Stimulated activated CD8-positive, alpha-beta memory T cell treated with anti-CD3 and anti-CD28 coated beads, Interleukin-12 subunit alpha, Interleukin-12 subunit beta, amount 100 ng/mL, for 4 hours (primary cell): Measurements from ENCODE around the gene S1PR4.

Experiments
- DNase-seq: peaks from one replicate; pipeline ENCODE4 v3.0.0-alpha.2; 2020; ENCODE audit warnings: low read depth

Gene S1PR4, protein sequence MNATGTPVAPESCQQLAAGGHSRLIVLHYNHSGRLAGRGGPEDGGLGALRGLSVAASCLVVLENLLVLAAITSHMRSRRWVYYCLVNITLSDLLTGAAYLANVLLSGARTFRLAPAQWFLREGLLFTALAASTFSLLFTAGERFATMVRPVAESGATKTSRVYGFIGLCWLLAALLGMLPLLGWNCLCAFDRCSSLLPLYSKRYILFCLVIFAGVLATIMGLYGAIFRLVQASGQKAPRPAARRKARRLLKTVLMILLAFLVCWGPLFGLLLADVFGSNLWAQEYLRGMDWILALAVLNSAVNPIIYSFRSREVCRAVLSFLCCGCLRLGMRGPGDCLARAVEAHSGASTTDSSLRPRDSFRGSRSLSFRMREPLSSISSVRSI

DNA sequence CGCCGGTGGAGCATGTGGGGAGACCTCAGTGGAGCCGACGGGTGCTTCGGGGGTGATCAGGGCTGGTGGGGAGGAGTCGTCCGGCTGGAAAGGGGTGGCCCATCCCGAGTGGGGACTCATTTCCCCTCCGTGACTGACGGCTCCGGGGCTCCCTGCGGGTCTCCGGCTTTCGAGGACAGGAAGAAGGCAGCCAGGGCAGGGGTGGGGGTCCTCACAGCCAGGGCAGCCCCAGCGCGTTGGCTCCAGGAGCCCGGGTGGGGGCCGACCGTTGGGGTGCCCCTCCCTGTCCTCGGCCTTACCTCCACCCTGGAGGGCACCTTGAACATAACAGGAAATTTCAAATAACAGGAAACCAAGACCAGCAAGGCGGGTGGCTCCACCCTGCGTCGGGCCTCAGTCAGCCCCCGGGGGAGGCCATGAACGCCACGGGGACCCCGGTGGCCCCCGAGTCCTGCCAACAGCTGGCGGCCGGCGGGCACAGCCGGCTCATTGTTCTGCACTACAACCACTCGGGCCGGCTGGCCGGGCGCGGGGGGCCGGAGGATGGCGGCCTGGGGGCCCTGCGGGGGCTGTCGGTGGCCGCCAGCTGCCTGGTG, at the start of gene S1PR4:
TSS of gene S1PR4 (plus strand) at position 393 of the 596 bp plus-strand sequence. CDS start at position 417, 24 bp downstream.
- peak; percentile 35 for DNase-seq

DNA sequence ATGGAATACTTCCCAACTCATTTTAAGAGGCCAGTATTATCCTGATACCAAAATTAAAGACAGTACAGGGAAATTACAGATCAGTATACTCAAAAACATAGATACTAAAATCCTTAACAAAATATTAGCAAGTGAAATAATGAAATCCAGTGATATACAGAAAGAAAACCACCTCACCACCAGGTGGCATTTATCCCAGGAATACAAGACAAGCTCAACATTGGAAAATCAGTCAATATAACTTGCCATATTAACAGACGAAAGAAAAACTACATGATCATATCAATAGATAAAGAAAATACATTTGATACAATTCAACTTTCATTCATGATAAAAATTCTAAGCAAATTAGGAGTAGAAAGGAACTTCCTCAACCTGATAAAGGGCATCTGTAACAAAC, 49.5 kb upstream of the S1PR4 start:
- DNase-seq: no peak

DNA sequence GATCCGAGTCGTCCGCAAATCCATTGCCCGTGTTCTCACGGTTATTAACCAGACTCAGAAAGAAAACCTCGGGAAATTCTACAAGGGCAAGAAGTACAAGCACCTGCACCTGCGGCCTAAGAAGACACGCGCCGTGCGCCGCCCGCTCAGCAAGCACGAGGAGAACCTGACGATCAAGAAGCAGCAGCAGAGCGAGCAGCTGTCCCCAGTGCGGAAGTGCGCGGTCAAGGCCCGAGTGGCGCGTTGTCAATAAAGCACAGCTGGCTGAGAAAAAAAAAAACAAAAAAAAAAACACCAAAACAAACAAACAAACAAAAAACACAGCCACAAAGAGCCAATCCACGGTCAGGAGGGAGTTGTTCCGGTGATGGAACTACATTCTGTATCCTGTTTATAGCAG, 47.4 kb upstream of the S1PR4 start:
- no peak for DNase-seq

DNA sequence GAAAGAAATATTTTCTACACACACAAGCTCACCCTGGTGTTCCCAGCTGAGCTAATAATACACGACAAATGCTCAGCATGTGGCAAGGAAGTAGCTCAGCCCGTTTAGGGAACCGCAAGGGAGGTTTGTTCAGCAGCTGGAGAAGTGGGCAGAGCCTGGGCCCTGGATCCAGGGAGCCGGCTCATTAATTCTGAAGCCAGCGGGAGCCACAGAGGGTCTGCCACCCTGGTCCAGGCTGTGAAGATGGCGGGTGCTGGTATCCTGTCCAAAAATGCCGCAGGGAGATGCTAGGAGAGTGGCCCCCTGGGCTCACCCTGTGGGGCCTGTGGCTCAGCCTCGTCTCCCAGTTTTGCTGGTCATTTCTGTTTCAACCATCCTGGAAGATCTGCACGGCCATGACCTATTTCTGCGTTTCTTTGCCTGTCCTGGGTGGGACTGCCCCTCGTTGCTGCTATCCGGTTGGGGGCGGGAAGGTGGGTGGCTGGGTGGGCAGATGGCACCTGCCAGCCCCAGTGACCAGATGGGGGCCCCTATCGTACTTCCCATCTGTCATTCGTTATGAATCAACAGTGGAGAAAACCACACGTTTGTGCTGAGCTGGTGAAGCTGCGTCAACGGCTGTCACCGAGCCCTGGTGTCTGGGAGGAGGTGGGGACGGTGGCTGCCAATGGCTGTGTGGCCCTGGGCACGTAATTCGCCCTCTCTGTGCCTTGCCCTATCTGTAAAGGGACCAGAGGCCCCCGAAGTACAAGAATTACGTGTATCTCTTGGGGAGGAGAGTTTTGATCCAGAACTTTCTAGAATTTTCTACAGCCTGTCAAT, 45.4 kb upstream of the S1PR4 start:
- DNase-seq: peak; percentile 64

DNA sequence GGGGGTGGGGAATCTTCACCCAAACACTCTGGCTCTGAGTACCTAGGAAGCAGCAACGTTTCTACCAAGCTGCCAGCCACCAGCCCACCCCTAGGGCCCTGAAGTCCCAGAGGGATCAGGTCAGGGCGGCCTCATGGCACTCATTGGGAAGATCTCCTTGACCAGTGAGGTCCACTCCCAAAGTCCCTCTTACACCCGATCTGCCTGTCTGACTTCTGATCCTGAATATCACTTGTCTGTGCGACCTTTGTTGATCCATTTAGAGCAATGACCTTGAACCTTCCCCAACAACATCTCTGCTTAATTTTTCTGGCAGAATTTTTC, 44.8 kb upstream of the S1PR4 start:
- DNase-seq: no peak

DNA sequence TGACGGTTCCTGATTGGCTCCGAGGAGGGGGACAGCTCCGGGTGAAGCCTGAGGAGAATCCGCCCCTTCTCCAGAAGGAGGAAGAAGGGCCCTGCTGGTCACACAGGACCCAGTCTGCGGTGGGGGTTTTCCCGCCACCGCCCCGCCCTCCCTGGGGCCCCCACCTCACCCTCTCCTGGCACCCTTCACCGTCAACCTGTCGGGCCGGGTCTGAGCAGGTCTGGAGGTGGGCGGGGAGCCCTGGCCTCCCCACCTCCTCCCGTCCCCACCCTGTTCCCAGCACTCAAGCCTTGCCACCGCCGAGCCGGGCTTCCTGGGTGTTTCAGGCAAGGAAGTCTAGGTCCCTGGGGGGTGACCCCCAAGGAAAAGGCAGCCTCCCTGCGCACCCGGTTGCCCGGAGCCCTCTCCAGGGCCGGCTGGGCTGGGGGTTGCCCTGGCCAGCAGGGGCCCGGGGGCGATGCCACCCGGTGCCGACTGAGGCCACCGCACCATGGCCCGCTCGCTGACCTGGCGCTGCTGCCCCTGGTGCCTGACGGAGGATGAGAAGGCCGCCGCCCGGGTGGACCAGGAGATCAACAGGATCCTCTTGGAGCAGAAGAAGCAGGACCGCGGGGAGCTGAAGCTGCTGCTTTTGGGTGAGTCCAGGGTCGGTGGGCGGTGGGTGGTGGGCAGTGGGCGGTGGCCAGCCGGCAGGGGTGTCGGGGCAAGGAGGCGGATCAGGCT, 42.4 kb upstream of the S1PR4 start, which contains the start of gene GNA15:
TSS of gene GNA15 (plus strand) at position 73 of the 723 bp plus-strand sequence. CDS start at position 491, 418 bp downstream.
- DNase-seq: no peak

DNA sequence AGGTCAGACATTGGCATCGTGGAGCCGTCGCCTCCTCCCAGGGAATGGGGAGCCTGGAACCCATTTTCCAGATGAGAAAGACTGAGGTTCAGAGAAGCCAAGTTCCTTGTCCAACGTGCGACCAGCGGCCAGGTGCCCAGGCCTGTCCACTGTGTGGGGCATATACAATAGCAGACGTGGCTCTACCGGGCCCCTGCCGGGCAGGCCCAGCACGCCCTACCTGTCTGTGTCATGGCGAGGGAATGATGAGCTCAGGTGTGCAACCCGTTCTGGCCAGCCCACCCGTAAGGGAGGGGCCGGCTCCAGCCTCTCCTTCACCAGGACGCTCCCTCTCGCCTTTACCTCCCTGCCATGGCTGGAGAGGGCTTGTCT, 41.9 kb upstream of the S1PR4 start:
- DNase-seq: no peak

DNA sequence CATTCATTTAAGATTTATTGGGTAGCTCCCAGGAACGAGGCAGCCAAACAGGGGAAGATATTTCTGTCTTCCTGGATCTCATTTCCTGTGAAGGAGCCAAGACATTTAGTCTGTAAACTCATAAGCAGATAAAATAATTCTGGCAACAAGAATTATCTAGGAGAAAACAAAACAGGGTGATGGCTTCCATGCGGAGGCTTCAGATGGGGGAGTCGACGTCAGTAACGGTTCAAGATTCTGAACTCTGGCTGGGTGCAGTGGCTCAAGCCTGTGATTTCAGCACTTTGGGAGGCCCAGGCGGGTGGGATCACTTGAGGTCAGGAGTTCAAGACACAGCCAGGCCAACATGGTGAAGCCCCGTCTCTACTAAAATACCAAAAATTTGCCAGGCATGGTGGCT, 41.5 kb upstream of the S1PR4 start:
- no peak for DNase-seq

DNA sequence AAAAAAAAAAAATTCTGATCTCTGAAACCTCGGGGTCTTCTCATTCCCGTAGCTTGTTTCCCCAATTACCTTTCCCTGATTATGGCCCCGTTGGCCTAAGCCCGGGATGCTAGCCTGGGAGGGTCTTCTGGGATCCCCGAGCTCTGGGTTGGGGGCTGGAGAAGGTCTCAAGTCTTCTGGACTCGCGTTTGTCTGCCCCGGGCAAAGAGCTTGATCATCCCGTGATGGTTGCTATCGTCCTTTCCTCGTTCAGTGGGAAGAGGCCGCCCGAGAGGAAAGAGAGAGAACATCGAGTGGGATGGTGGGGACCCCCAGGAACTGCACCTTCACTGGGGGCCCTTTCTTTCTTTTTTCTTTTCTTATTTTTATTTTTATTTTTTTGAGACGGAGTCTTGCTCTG, 40.3 kb upstream of the S1PR4 start:
- no peak for DNase-seq

DNA sequence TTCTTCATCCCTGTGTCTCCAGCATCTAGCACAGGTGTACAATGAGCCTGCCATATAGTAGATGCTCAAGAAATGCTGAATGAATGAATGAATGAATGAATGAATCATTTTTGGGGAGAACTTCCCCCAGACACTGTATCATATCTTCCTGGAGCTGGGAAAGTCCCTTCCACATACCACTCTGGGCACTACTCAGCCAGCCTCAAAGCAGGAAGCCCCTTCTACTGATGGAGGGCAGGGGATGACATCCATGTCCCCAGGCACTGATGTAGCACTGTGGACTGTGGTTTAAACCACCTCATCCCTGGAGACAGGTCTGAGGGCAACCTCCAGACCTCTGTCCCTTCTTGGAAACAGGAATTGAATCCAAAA, 37.9 kb upstream of the S1PR4 start:
- DNase-seq: no peak

DNA sequence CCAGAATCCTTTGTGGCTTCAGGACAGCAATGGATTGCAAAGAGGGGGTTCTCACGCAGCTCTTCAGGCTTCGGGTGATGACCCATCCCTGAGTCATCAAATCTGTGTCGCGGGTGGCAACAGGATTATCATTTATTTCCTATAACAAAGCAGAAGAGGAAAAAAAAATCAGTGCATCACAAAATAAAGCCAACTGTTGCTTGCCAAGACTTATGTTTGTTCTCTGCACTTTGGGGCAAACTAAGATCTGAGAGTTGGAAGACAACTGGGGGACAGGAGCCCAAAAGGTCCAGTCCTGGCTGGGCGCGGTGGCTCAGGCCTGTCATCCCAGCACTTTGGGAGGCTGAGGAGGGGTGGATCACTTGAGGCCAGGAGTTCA, 36.3 kb upstream of the S1PR4 start:
- no peak for DNase-seq

DNA sequence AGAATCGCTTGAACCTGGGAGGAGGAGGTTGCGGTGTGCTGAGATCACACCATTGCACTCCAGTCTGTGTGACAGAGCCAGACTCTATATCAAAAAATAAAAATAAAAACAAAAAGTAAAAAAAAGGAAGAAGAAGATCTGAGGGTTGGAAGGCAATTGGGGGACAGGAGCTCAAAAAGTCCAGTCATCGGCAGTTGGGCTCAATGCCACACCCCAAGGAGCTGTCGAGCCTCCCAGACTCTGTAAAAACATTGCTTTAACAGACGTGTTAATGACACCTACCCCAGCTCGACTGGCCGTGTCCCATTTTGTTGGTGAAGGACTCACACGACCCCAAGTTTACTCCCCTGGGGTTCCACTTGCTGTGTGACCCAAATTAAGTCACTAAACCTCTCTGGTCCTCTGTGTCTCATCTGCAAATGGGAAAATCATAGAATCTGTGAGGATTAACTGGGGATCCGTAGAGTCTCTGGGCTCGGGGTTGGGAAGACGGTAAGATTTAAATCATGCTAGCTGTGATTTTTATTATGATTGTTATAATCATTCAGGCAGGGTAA, 35.7 kb upstream of the S1PR4 start:
- no peak for DNase-seq

DNA sequence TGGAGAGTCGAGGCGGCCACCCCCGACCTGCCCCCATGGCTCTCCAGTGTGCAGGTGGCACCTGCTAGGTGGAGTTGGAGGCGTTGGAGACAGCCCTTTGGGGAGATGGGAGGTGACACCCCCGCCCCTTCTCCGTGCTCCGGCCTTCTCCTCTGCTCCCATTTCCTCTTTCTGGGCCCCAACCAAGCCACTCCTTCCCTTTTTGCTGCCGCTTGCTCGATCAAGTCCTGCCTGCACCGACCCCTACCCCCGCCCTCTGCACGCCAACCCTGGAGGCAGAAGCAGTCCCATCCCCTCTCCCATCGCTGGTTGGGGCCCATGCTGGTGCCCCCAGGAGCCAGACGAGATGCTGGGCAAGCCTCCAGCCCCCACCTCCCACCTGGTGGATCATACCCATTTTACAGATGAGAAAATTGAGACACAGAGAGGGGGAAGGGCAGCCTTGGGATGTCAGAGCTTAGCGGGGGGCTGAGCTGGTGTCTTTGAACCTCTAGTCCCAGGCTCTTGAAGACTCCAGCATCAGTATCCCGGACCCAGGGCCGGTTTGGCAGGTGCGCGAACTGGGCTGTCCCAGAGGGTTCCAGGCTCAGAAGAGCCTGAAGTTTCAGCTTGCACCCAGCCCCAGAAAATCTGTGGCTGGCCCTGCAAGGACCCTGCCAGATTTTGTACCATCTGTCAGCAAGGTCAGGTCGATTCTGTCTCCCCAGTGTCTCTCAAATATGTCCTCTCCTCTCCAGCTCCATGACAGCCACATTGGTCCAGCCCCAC, 32.5 kb upstream of the S1PR4 start:
- no peak for DNase-seq

DNA sequence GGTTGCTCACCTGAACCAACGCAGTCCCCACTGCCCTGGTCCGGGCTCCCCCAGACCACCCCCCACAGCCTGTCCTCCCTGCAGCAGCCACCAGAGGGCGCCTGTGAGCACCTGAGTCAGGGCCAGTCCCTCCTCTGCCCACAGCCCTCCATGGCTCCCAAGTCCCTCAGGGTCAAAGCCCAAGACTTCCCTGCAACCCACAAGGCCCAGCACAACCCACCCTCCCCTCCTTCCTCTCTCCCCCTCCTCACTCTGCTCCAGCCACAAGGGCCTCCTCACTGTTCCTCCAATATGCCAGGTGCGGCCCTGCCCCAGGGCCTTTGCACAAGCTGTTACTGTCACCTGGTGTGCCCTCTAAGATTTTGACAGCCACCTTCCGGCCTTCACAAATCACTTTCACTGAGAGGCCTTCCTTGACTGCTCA, 31.9 kb upstream of the S1PR4 start:
- no peak for DNase-seq

DNA sequence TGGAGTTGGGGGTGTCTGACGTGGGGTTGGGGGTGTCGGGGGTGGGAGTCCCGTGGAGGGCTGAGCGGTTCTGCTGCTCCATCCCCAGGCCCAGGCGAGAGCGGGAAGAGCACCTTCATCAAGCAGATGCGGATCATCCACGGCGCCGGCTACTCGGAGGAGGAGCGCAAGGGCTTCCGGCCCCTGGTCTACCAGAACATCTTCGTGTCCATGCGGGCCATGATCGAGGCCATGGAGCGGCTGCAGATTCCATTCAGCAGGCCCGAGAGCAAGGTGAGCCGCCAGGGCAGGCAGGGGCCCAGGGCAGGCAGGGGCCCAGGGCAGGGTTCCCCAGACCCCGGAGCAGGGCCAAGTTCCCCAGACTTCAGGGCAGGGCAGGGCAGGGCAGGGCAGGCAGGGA, 30.1 kb upstream of the S1PR4 start:
- DNase-seq: no peak

DNA sequence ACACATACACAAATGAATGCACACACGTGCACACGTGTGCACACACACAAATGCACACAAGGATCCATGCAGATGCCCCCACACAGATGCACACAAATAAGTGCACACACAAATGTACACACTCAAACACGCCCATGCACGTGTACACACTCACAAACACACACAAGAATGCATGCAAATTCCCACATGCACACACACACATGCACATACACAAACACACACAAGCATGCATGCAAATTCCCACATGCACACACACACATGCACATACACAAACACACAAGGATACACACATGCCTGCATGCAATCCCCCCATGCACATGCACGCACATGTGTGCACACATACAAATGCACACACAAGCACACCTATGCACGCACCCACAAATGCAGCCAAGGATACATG, 29.5 kb upstream of the S1PR4 start:
- no peak for DNase-seq

DNA sequence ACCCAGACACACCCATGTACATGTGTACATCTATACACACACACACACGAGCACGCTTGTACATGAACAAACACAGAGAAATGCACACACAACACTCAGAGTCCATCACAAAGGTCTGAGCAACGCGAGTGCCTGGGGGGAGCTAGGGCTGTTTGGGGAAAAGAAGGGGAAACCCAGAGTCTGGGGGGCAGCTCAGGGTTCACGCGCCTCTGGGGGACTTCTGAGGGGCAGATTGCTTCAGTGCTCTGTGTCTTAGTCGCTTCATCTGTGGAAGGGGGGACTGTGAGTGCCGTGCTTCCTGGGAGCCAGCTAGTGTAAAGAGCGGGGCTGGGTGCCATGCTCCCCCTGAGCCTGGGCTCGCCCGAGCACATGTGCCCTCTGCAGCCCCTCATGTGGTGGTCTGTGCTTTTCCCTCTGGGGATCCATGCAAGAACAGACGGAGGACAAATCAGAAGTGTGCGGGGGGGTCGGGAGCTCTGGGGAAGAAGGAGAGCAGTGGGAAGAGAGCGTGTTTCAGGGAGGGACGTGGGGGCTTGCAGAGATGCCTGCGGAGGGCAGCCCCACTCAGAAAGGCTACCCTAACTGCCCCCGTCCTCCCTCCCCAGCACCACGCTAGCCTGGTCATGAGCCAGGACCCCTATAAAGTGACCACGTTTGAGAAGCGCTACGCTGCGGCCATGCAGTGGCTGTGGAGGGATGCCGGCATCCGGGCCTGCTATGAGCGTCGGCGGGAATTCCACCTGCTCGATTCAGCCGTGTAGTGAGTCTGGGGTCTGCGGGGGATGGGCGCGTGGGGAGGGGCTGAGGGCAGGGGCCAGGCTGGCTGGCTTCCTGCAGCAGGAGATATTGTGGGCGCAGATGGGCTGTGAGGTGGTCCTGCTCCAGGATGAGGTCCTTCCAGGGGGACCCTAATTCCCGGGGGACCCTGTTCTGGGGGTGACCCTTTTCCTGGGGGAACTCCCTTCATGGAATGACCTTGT, 28.8 kb upstream of the S1PR4 start:
- no peak for DNase-seq

DNA sequence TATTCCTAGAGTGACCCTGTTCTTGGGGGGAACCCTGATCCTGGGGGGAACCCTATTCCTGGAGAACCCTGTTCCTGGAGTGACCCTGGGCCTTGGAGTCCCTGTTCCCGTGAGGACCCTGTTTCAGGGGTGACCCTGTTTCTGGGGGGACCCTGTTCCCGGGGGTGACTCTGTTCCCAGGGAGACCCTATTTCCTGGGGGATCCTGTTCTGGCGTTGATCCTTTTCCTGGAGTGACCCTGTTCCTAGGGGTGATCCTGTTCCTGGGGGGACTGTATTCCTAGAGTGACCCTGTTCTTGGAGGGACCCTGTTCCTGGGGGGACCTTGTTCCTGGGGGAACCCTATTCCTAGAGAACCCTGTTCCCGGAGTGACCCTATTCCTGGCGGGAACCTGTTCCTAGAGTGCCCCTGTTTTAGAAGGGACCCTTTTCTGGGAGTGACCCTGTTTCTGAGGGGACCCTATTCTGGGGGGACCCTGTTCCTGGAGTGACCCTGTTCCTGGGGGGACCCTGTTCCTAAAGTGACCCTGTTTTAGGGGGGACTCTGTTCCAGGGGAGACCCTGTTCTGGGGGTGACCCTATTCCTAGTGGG, 27.7 kb upstream of the S1PR4 start:
- DNase-seq: no peak

DNA sequence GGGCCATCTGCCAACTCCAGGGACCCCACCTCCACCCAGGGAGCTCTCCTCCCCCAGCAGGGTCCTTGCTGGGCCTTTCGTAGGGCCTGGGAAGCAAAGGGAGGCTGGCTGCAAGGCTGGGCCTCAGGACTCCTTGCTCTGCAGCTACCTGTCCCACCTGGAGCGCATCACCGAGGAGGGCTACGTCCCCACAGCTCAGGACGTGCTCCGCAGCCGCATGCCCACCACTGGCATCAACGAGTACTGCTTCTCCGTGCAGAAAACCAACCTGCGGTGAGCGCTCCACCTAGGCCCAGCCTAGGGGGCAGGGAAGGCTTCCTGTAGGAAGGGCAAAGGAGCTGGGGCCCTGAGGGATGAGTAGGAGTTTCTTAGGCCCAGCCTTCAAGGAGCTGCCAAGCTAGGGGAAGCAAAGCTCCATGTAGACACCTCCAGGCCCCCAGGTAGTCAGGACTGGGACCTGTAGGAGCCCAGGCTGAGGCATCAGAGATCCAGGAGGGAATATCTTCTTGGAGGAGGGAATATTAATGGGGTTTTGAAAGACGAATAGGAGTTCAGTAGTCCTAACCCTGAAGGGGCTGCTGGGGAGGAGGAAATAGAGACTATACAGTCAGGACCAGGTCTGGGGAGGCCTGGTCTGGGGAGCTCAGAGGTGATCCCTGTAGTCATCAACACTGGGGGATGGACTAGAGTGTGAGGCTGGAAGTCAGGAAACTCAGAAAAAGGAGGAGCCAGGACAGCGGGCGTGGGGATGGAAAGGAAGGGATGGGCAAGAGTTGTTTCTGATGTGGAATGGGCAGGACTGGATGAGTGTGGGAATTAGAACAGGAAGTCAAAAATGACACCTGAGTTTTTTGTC, 26.8 kb upstream of the S1PR4 start:
- DNase-seq: no peak
